GM23338 (cell line): Measurements from ENCODE around the gene GTF2H1. TPM values are rescaled to one million over a fixed set of nuclear protein-coding genes. Genes with fewer than 3 reads are reported as not detected.

Experiments used
- ATAC-seq: fragments of 200-7000 bp; cut with Tn5 transposase; 3 replicates; pipeline ENCODE4 v1.9.1; 2020
- DNase-seq: peaks from one replicate; pipeline ENCODE4 v3.0.0-alpha.2; 2015; ENCODE audit warnings: low spot score
- H2AFZ ChIP-seq: fragments of 200-600 bp; sonication (generic); 2 replicates; pipeline ENCODE4 v1.8.0; 2016; ENCODE audit warnings: antibody characterized with exemption, mild to moderate bottlenecking, moderate library complexity
- H3F3A ChIP-seq: fragments of 200-600 bp; sonication (generic); replicated peaks from 2 replicates; pipeline ENCODE4 v1.8.0; 2017; ENCODE audit warnings: antibody characterized with exemption, mixed run types, low read depth
- H3K27ac ChIP-seq: fragments of 200-600 bp; sonication (generic); 2 replicates; pipeline ENCODE4 v1.6.1; 2016; ENCODE audit warnings: low read depth
- H3K27me3 ChIP-seq: fragments of 200-600 bp; sonication (generic); 2 replicates; pipeline ENCODE4 v1.8.0; 2016; ENCODE audit warnings: mild to moderate bottlenecking, mixed run types, moderate library complexity; ENCODE audit not compliant: insufficient read depth
- H3K36me3 ChIP-seq: fragments of 200-600 bp; sonication (generic); 2 replicates; pipeline ENCODE4 v1.8.0; 2016; ENCODE audit warnings: mild to moderate bottlenecking; ENCODE audit not compliant: insufficient read depth
- H3K4me1 ChIP-seq: fragments of 200-600 bp; sonication (generic); 2 replicates; pipeline ENCODE4 v1.8.0; 2016; ENCODE audit warnings: mild to moderate bottlenecking, moderate library complexity; ENCODE audit not compliant: insufficient read depth
- H3K4me2 ChIP-seq: fragments of 200-600 bp; sonication (generic); 2 replicates; pipeline ENCODE4 v1.7.1; 2017; ENCODE audit warnings: mixed run types
- H3K4me3 ChIP-seq: fragments of 200-600 bp; sonication (generic); 2 replicates; pipeline ENCODE4 v1.6.1; 2016; ENCODE audit warnings: mixed run types
- H3K79me2 ChIP-seq: fragments of 200-600 bp; sonication (generic); replicated peaks from 2 replicates; pipeline ENCODE4 v1.8.0; 2017; ENCODE audit warnings: mild to moderate bottlenecking; ENCODE audit not compliant: insufficient read depth
- H3K9me2 ChIP-seq: fragments of 200-600 bp; sonication (generic); 2 replicates; pipeline ENCODE4 v1.8.0; 2017; ENCODE audit not compliant: insufficient read depth
- H4K20me1 ChIP-seq: fragments of 200-600 bp; sonication (generic); replicated peaks from 2 replicates; pipeline ENCODE4 v1.8.0; 2017; ENCODE audit warnings: mild to moderate bottlenecking; ENCODE audit not compliant: insufficient read depth
- H3K27ac Mint-ChIP-seq: 2 replicates; pipeline ENCODE4 v1.8.0; 2020; ENCODE audit warnings: inconsistent platforms, mild to moderate bottlenecking, moderate library complexity, mixed read lengths
- H3K27me3 Mint-ChIP-seq: 3 replicates; pipeline ENCODE4 v1.8.0; 2022; ENCODE audit warnings: low read depth, mild to moderate bottlenecking, moderate library complexity, mixed read lengths, inconsistent platforms; ENCODE audit not compliant: insufficient read depth, poor library complexity
- H3K36me3 Mint-ChIP-seq: 3 replicates; pipeline ENCODE4 v1.8.0; 2021; ENCODE audit warnings: low read depth, mild to moderate bottlenecking, inconsistent platforms, moderate library complexity, mixed read lengths
- H3K4me1 Mint-ChIP-seq: 3 replicates; pipeline ENCODE4 v1.8.0; 2020; ENCODE audit warnings: mild to moderate bottlenecking, inconsistent platforms, mixed read lengths
- H3K4me3 Mint-ChIP-seq: 3 replicates; pipeline ENCODE4 v1.8.0; 2021; ENCODE audit warnings: moderate library complexity, mild to moderate bottlenecking, inconsistent platforms, mixed read lengths
- H3K9me3 Mint-ChIP-seq: 3 replicates; pipeline ENCODE4 v1.8.0; 2020; ENCODE audit warnings: moderate library complexity, mild to moderate bottlenecking, inconsistent platforms, mixed read lengths
- EZH2 ChIP-seq: fragments of 200-600 bp; sonication (generic); IDR thresholded peaks from one replicate; pipeline ENCODE4 v1.8.0; 2017; ENCODE audit warnings: antibody characterized with exemption, mild to moderate bottlenecking, low read depth; ENCODE audit not compliant: unreplicated experiment
- EZH2phosphoT487 ChIP-seq: fragments of 200-600 bp; sonication (generic); IDR thresholded peaks from one replicate; pipeline ENCODE4 v1.8.1; 2018; ENCODE audit warnings: antibody characterized with exemption; ENCODE audit not compliant: unreplicated experiment
- NANOG ChIP-seq: IDR thresholded peaks from 2 replicates; pipeline ENCODE4 v1.6.1; 2016; ENCODE audit warnings: antibody characterized with exemption, borderline replicate concordance
- POLR2AphosphoS5 ChIP-seq: IDR thresholded peaks from 2 replicates; pipeline ENCODE4 v1.6.1; 2016; ENCODE audit warnings: antibody characterized with exemption, low read depth
- STAT1 ChIP-seq: IDR thresholded peaks from one replicate; pipeline ENCODE4 v1.6.1; 2016; ENCODE audit warnings: antibody characterized with exemption; ENCODE audit not compliant: unreplicated experiment
- polyA plus RNA-seq: library from polyadenylated mRNA; unstranded; fragments of >200 nt; fragmentation: Nextera tagmentation; extraction: Ambion mirVana; gene quantifications from 2 replicates; pipeline ENCODE4 v1.2.1, GENCODE V29; 2016
- total RNA-seq: library from RNA; depleted of rRNA; stranded (reverse); fragments of >200 nt; shearing (Covaris generic); gene quantifications from 2 replicates; pipeline ENCODE4 v1.2.3, GENCODE V29; 2014
- TF ChIP-seq, protein P1 (sequence below): IDR thresholded peaks from 2 replicates; pipeline ENCODE4 v1.6.1; 2016; ENCODE audit warnings: antibody characterized with exemption
- TF ChIP-seq, protein P2 (sequence below), 2 experiments: fragments of 200-600 bp in 1 of 2; sonication (generic) in 1 of 2; conservative IDR thresholded peaks; 2 replicates each; pipeline versions ENCODE4 v1.5.1 to v1.6.1; 2016 to 2017; ENCODE audit warnings: antibody characterized with exemption in 2 of 2, low read depth in 2 of 2, mild to moderate bottlenecking in 2 of 2, moderate library complexity in 1 of 2
- TF ChIP-seq, protein P3 (sequence below): fragments of 250-450 bp; sonication (Bioruptor Pico); IDR thresholded peaks from 2 replicates; pipeline ENCODE4 v1.5.0; 2020; ENCODE audit warnings: mild to moderate bottlenecking, moderate library complexity

GTF2H1 gene
- total and polyA plus RNA-seq, 2 experiments from 2014 or later: 16.5 to 43.6 TPM

DNA sequence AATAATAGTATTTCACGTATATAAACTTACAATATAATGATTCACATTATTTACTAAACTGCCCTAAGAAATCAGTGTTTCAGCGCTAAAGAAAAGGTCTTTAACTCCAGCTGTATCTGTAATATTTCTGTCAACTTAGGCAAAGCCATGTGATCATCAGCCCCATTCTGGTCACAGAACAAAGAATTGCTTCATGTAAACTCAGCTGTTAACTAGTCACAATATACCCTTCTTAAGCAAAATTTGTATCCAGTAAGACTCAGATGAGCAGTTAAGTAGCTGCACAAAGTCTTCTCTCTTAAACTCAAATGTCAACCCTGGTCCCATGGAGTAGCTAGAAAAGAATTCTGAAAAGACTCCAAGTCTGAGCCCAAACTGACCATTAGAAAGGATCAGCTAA lies 27.1 kb upstream of the GTF2H1 start:
- Histone ChIP-seq H3K9me2 (no peaks in the 10 kb centered on the region), H3K4me1 (no peaks in the 10 kb centered on the region), H3K27ac (no peak overlapping the region), H3K79me2 (no peaks in the 10 kb centered on the region), H3K4me3 (no peak overlapping the region), H3F3A (no peaks in the 10 kb centered on the region), H3K27me3 (no peaks in the 10 kb centered on the region), H2AFZ (no peak overlapping the region), H3K4me2 (no peak overlapping the region), H3K36me3 (peaks cover 65% of the 10 kb centered on the region), H4K20me1 (peaks cover 3% of the 10 kb centered on the region)
- Mint-ChIP-seq H3K4me3 (no peak overlapping the region), H3K9me3 (no peaks in the 10 kb centered on the region), H3K27ac (no peak overlapping the region), H3K36me3 (peaks cover 82% of the 10 kb centered on the region), H3K4me1 (no peaks in the 10 kb centered on the region), H3K27me3 (no peaks in the 10 kb centered on the region)
- TF ChIP-seq, protein P1, sequence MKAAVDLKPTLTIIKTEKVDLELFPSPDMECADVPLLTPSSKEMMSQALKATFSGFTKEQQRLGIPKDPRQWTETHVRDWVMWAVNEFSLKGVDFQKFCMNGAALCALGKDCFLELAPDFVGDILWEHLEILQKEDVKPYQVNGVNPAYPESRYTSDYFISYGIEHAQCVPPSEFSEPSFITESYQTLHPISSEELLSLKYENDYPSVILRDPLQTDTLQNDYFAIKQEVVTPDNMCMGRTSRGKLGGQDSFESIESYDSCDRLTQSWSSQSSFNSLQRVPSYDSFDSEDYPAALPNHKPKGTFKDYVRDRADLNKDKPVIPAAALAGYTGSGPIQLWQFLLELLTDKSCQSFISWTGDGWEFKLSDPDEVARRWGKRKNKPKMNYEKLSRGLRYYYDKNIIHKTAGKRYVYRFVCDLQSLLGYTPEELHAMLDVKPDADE: no peak
- ATAC-seq: no peak
- no peak for DNase-seq

DNA sequence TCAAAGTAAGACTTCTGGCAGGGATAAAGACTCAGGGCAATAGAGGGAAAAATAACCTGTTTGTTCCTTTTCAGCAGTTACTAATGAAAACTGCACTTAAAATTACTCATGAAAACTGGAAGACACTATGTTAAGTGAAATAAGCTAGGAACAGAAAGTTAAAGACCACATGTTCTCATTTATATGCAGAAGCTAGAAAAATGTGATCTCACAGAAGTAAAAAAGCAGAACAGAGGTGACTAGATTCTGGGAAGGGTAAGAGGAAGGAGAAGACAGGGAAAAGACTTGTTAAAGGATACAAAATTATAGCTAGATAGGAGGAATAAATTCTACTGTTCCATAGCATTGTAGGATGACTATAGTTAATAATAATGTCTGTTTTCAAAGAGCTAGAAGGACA lies 22.6 kb upstream of the GTF2H1 start:
- H3K9me3 Mint-ChIP-seq: no peaks in the 10 kb centered on the region
- H3K4me3 ChIP-seq: no peak overlapping the region
- H3K4me2 ChIP-seq: no peak overlapping the region
- no peak overlapping the region for H3K27ac ChIP-seq
- H3K27me3 ChIP-seq: no peaks in the 10 kb centered on the region
- no peaks in the 10 kb centered on the region for H3F3A ChIP-seq
- H3K9me2 ChIP-seq: no peaks in the 10 kb centered on the region
- no peaks in the 10 kb centered on the region for H3K4me1 Mint-ChIP-seq
- H3K79me2 ChIP-seq: no peaks in the 10 kb centered on the region
- H3K27me3 Mint-ChIP-seq: no peaks in the 10 kb centered on the region
- no peak overlapping the region for H2AFZ ChIP-seq
- DNase-seq (no peak), ATAC-seq (no peak)
- peaks cover 46% of the 10 kb centered on the region for H3K36me3 ChIP-seq
- H3K27ac Mint-ChIP-seq: no peak overlapping the region
- H3K4me3 Mint-ChIP-seq: no peak overlapping the region
- H3K4me1 ChIP-seq: no peaks in the 10 kb centered on the region
- H4K20me1 ChIP-seq: peaks cover 5% of the 10 kb centered on the region
- H3K36me3 Mint-ChIP-seq: peaks cover 72% of the 10 kb centered on the region
- TF ChIP-seq NANOG (no peak), STAT1 (no peak), POLR2AphosphoS5 (no peak), EZH2 (no peak), EZH2phosphoT487 (no peak)
- TF ChIP-seq, protein P2, sequence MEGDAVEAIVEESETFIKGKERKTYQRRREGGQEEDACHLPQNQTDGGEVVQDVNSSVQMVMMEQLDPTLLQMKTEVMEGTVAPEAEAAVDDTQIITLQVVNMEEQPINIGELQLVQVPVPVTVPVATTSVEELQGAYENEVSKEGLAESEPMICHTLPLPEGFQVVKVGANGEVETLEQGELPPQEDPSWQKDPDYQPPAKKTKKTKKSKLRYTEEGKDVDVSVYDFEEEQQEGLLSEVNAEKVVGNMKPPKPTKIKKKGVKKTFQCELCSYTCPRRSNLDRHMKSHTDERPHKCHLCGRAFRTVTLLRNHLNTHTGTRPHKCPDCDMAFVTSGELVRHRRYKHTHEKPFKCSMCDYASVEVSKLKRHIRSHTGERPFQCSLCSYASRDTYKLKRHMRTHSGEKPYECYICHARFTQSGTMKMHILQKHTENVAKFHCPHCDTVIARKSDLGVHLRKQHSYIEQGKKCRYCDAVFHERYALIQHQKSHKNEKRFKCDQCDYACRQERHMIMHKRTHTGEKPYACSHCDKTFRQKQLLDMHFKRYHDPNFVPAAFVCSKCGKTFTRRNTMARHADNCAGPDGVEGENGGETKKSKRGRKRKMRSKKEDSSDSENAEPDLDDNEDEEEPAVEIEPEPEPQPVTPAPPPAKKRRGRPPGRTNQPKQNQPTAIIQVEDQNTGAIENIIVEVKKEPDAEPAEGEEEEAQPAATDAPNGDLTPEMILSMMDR (conservative IDR thresholded peaks at IDR 0.05; ENCODE audit: low read depth in 2 of 2): no peak
- TF ChIP-seq, protein P3, sequence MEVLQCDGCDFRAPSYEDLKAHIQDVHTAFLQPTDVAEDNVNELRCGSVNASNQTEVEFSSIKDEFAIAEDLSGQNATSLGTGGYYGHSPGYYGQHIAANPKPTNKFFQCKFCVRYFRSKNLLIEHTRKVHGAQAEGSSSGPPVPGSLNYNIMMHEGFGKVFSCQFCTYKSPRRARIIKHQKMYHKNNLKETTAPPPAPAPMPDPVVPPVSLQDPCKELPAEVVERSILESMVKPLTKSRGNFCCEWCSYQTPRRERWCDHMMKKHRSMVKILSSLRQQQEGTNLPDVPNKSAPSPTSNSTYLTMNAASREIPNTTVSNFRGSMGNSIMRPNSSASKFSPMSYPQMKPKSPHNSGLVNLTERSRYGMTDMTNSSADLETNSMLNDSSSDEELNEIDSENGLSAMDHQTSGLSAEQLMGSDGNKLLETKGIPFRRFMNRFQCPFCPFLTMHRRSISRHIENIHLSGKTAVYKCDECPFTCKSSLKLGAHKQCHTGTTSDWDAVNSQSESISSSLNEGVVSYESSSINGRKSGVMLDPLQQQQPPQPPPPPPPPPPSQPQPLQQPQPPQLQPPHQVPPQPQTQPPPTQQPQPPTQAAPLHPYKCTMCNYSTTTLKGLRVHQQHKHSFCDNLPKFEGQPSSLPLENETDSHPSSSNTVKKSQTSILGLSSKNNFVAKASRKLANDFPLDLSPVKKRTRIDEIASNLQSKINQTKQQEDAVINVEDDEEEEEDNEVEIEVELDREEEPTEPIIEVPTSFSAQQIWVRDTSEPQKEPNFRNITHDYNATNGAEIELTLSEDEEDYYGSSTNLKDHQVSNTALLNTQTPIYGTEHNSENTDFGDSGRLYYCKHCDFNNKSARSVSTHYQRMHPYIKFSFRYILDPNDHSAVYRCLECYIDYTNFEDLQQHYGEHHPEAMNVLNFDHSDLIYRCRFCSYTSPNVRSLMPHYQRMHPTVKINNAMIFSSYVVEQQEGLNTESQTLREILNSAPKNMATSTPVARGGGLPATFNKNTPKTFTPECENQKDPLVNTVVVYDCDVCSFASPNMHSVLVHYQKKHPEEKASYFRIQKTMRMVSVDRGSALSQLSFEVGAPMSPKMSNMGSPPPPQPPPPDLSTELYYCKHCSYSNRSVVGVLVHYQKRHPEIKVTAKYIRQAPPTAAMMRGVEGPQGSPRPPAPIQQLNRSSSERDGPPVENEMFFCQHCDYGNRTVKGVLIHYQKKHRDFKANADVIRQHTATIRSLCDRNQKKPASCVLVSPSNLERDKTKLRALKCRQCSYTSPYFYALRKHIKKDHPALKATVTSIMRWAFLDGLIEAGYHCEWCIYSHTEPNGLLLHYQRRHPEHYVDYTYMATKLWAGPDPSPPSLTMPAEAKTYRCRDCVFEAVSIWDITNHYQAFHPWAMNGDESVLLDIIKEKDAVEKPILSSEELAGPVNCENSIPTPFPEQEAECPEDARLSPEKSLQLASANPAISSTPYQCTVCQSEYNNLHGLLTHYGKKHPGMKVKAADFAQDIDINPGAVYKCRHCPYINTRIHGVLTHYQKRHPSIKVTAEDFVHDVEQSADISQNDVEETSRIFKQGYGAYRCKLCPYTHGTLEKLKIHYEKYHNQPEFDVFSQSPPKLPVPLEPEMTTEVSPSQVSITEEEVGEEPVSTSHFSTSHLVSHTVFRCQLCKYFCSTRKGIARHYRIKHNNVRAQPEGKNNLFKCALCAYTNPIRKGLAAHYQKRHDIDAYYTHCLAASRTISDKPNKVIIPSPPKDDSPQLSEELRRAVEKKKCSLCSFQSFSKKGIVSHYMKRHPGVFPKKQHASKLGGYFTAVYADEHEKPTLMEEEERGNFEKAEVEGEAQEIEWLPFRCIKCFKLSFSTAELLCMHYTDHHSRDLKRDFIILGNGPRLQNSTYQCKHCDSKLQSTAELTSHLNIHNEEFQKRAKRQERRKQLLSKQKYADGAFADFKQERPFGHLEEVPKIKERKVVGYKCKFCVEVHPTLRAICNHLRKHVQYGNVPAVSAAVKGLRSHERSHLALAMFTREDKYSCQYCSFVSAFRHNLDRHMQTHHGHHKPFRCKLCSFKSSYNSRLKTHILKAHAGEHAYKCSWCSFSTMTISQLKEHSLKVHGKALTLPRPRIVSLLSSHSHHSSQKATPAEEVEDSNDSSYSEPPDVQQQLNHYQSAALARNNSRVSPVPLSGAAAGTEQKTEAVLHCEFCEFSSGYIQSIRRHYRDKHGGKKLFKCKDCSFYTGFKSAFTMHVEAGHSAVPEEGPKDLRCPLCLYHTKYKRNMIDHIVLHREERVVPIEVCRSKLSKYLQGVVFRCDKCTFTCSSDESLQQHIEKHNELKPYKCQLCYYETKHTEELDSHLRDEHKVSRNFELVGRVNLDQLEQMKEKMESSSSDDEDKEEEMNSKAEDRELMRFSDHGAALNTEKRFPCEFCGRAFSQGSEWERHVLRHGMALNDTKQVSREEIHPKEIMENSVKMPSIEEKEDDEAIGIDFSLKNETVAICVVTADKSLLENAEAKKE (CRISPR knock-in tag): no peak
- TF ChIP-seq, protein P1: no peak
